AG04450 (cell line): ENCODE measurements around the gene CEACAM1. TPM values are rescaled to one million over a fixed set of nuclear protein-coding genes. Genes with fewer than 3 reads are reported as not detected.
"Not testable (repeated sequence)": the region's sequence is repeated elsewhere in the genome, so short reads cannot be mapped to it uniquely, and the experiment has no call there.

Experiments used
- CTCF ChIA-PET: fragments of 300-600, 350-600 bp; formaldehyde crosslinking; extraction: SDS; loops from one replicate; lab custom pipeline; 2022; ENCODE audit warnings: antibody characterized with exemption, inconsistent platforms; lab: Charles Lee
- POLR2A ChIA-PET: fragments of 350-600 bp; formaldehyde crosslinking; extraction: SDS; loops from one replicate; lab custom pipeline; 2021; ENCODE audit warnings: antibody characterized with exemption, inconsistent platforms; lab: Yijun Ruan, JAX
- DNase-seq: peaks from one replicate; pipeline ENCODE4 v3.0.0-alpha.2; 2011; ENCODE audit warnings: low read depth, low spot score
- H3K27ac ChIP-seq: one replicate; pipeline ENCODE4 v1.5.1; 2012; ENCODE audit warnings: low read depth, low read length, control low read depth
- H3K27me3 ChIP-seq: one replicate; pipeline ENCODE4 v1.6.0; 2012; ENCODE audit warnings: low read length; ENCODE audit not compliant: control insufficient read depth, insufficient read depth
- H3K4me3 ChIP-seq: 2 replicates; pipeline ENCODE4 v1.5.1; 2011; ENCODE audit warnings: mild to moderate bottlenecking, low read depth, low read length, control low read depth
- H3K9me3 ChIP-seq: 2 replicates; pipeline ENCODE4 v1.5.1; 2012; ENCODE audit warnings: low read length; ENCODE audit not compliant: control insufficient read depth, insufficient read depth
- CTCF ChIP-seq: IDR thresholded peaks from 2 replicates; pipeline ENCODE4 v1.5.1; 2011; ENCODE audit warnings: low read depth, low read length, control low read depth, inconsistent platforms
- polyA plus RNA-seq: library from polyadenylated mRNA; depleted of rRNA; stranded (reverse); fragments of >200 nt; gene quantifications from 2 replicates; pipeline ENCODE4 v1.2.3, GENCODE V29; 2011

The CEACAM1 gene
- polyA plus RNA-seq, 1 experiment: not detected

DNA sequence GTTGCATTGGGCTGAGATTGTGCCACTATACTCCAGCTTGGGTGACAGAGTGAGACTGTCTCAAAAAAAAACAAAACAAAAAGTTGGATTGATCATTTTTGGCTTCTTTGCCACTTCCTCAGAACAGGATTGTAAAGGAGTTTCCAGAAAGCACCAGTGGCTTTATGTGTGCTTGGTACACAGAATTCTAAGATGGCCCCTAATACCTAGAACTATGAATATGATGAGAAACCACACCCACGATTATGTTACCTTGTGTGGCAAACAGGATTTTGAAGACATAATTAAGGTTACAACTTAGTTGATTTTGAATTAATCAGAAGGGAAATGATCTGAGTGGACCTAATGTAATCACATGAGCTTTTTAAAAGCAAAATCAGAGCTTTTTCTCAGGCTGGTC, 26.5 kb downstream of the CEACAM1 start:
- Histone ChIP-seq H3K9me3 (no peaks in the 10 kb centered on the region), H3K27ac (no peak overlapping the region), H3K27me3 (peaks cover 16% of the 10 kb centered on the region), H3K4me3 (no peak overlapping the region)
- ChIA-PET POLR2A (no interaction called here), CTCF (interaction anchor here (0.6 kb wide), 1 partner anchor 51 kb away, joined by 11 read pairs; no protein-coding TSS in a partner anchor)
- DNase-seq: no peak
- TF ChIP-seq CTCF: no peak

GRCh38 chr19:42501243-42501642, 27.0 kb downstream of the CEACAM1 start:
- not testable (repeated sequence) for DNase-seq, H3K4me3 ChIP-seq
- CTCF ChIA-PET: interaction anchor here (0.6 kb wide), 1 partner anchor 52 kb away, joined by 11 read pairs; no protein-coding TSS in a partner anchor

DNA sequence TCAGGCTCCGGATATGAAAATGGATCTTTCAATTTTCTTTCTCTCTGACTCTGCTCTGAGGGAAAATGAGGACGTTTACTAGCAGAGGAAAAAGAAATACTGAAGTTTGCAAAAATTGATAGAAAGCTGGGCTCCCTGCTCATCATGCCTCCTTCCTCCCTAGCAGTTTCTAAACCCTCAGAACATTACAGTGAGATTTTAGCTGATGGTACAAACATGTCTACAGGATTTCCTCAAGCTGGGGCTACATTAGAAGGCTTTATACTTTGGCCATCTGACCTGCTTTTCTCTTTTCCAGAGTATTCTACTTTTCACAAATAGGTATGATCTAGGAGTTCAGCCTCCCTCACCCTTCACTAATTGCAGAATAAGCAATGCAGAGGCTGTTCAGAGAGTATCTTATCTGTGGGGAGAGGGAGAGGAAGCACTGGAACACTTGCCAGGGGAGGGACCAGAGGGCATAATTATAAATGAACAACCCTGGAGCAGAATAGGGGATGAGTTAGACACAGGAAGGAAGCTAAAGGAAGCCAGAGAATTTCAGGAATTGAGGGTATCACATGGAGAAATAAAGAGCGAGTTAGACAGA, 30.0 kb downstream of the CEACAM1 start:
- DNase-seq: no peak
- TF ChIP-seq CTCF: no peak
- Histone ChIP-seq H3K9me3 (no peaks in the 10 kb centered on the region), H3K4me3 (no peak overlapping the region), H3K27me3 (peaks cover 15% of the 10 kb centered on the region), H3K27ac (no peak overlapping the region)
- POLR2A ChIA-PET: no interaction called here
- CTCF ChIA-PET: no interaction called here

More at GRCh38 chr19:42501243-42501642, 27.0 kb downstream of the CEACAM1 start:
- H3K9me3 ChIP-seq, POLR2A ChIA-PET, H3K27ac ChIP-seq: not testable (repeated sequence)
- peaks cover 19% of the 10 kb centered on the region for H3K27me3 ChIP-seq

DNA sequence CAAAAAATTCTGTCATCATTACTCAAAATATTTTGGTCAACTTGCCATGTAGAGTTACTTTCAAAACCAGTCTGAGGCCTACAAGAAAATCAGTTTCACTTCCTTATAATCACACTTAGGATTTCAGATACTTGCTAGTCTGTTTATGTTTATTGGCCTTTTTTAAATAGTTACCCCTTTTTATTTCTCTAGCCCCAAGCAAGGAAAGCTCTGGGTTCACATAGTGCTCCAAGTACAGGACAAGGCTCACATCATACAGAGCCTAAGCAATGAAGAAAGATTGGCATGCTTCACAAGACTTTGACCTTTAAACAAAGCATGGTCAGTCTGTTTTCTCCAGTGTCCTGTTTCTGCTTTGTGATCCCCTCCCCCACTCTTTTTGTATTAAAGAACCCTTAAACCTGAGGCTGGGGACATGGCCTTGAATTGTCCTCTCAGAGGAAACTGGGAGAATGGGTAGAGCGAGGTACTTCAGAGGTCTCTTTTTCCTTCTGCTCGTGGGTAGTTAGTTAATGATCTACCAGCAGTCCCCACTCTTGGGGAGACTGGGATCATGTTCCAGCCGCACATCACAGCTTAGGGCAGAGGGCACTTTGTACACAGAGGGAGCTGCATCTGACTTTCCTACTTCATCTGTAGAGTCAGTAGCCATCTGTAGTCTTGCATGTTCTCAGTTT, 30.7 kb downstream of the CEACAM1 start:
- no peak for DNase-seq
- Histone ChIP-seq H3K9me3 (no peaks in the 10 kb centered on the region), H3K27me3 (peaks cover 15% of the 10 kb centered on the region), H3K27ac (no peak overlapping the region), H3K4me3 (no peak overlapping the region)
- TF ChIP-seq CTCF: no peak
- POLR2A ChIA-PET: no interaction called here
- CTCF ChIA-PET: no interaction called here

GRCh38 chr19:42496460-42497133, 31.7 kb downstream of the CEACAM1 start:
- H3K27me3 ChIP-seq: peaks cover 15% of the 10 kb centered on the region
- TF ChIP-seq CTCF: no peak
- H3K4me3 ChIP-seq: no peak overlapping the region
- no peak for DNase-seq
- no peaks in the 10 kb centered on the region for H3K9me3 ChIP-seq
- CTCF ChIA-PET: no interaction called here
- POLR2A ChIA-PET: no interaction called here
- H3K27ac ChIP-seq: no peak overlapping the region
